Thoracic aorta (tissue), 2 donors: ENCODE measurements around the gene PIEZO2. TPM values are rescaled to one million over a fixed set of nuclear protein-coding genes. Genes with fewer than 3 reads are reported as not detected.

Experiments
- ATAC-seq: fragments of 150-250 bp; one replicate; pipeline ENCODE4 v1.8.0; 2017; ENCODE audit warnings: low read depth; ENCODE audit not compliant: insufficient number of reproducible peaks, low FRiP score
- DNase-seq: peaks from one replicate; pipeline ENCODE4 v3.0.0-alpha.2; 2020; ENCODE audit warnings: low spot score
- H3K27ac ChIP-seq, 2 donors: fragments of 200-600 bp; sonication (generic); 1 replicate in 1 of 2; 2 replicates in 1 of 2; pipeline ENCODE4 v1.5.1; 2016; ENCODE audit warnings: mild to moderate bottlenecking in 2 of 2, moderate library complexity in 2 of 2
- H3K27me3 ChIP-seq: fragments of 200-600 bp; sonication (generic); replicated peaks from 2 replicates; pipeline ENCODE4 v1.6.0; 2016; ENCODE audit warnings: mild to moderate bottlenecking; ENCODE audit not compliant: insufficient read depth
- H3K36me3 ChIP-seq: fragments of 200-600 bp; sonication (generic); one replicate; pipeline ENCODE4 v1.5.1; 2016
- H3K4me1 ChIP-seq, 2 donors: fragments of 200-600 bp; sonication (generic); 1 replicate in 1 of 2; 2 replicates in 1 of 2; pipeline versions ENCODE4 v1.5.1 to v1.6.0; 2016; ENCODE audit warnings: low read depth in 2 of 2, mild to moderate bottlenecking in 1 of 2; ENCODE audit not compliant: control insufficient read depth in 1 of 2
- H3K4me3 ChIP-seq: fragments of 200-600 bp; sonication (generic); 2 replicates; pipeline ENCODE4 v1.5.1; 2016; ENCODE audit warnings: mild to moderate bottlenecking
- H3K9me3 ChIP-seq: fragments of 200-600 bp; sonication (generic); 2 replicates; pipeline ENCODE4 v1.5.1; 2016
- CTCF ChIP-seq: fragments of 200-600 bp; sonication (generic); IDR thresholded peaks from one replicate; pipeline ENCODE4 v1.5.1; 2019; ENCODE audit warnings: antibody characterized with exemption
- total RNA-seq, 2 donors: library from RNA; depleted of rRNA; stranded (reverse); fragments of >200 nt; gene quantifications; one replicate each; pipeline versions ENCODE4 v1.1.0 to v1.2.3, GENCODE V29; 2016

The PIEZO2 gene
- total RNA-seq, 2 donors from 2014 or later = 8.3 to 10.3 TPM

DNA sequence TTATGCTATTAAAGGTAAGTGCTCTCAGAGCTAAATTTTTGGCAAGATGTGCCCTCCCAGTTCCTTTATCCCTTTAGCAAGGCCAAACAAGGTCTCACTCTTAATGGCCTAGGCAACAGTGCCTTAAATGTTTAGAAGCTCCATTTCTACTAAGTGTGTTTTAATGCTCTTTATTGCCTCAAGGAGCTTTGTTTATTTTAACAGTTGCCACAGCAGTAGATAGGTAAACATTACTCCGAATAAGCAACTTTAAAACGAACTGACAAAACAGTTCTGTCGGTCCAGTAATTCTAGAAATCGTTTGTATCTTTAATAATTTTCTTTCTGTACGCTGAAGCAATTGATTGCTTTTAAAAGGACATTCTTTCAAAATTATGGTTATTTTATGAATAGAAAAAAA is 74.5 kb downstream of the PIEZO2 start:
- ATAC-seq (no peak), DNase-seq (no peak)
- H3K4me3 ChIP-seq = no peak overlapping the region
- H3K9me3 ChIP-seq = no peaks in the 10 kb centered on the region
- no peak overlapping the region for H3K27ac ChIP-seq
- no peaks in the 10 kb centered on the region for H3K27me3 ChIP-seq
- no peaks in the 10 kb centered on the region for H3K36me3 ChIP-seq
- no peaks in the 10 kb centered on the region for H3K4me1 ChIP-seq
- TF ChIP-seq CTCF = no peak

- TF ChIP-seq CTCF = no peak
- Histone ChIP-seq H3K27me3 (no peaks in the 10 kb centered on the region), H3K9me3 (no peaks in the 10 kb centered on the region), H3K4me1 (no peaks in the 10 kb centered on the region), H3K27ac (no peak overlapping the region), H3K4me3 (no peak overlapping the region), H3K36me3 (no peaks in the 10 kb centered on the region)
- no peak for DNase-seq
- no peak for ATAC-seq
Measured at GRCh38 chr18:11073971-11074370, 75.4 kb downstream of the PIEZO2 start.

DNA sequence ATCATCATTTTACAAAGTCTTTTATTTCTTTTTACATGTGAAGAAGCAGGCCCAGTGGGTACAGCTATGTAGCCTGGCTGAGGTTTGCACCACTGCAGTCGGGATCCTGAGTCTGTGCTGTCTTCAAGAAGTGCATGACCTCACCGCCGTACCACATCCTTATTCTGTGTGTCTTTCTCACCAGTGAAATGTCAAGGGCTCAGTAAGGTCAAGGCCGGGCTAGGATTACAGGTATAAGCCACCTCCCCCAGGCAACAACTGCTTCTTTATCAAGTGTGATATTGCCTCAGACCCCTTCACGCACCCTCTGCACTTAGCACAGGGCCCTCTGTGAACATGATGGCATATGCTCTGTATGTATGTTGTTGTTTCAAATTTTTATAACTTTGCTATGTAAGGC is 76.7 kb downstream of the PIEZO2 start:
- DNase-seq (no peak), ATAC-seq (no peak)
- Histone ChIP-seq H3K4me1 (no peaks in the 10 kb centered on the region), H3K27ac (no peak overlapping the region), H3K27me3 (no peaks in the 10 kb centered on the region), H3K36me3 (no peaks in the 10 kb centered on the region), H3K4me3 (no peak overlapping the region), H3K9me3 (no peaks in the 10 kb centered on the region)
- no peak for TF ChIP-seq CTCF

DNA sequence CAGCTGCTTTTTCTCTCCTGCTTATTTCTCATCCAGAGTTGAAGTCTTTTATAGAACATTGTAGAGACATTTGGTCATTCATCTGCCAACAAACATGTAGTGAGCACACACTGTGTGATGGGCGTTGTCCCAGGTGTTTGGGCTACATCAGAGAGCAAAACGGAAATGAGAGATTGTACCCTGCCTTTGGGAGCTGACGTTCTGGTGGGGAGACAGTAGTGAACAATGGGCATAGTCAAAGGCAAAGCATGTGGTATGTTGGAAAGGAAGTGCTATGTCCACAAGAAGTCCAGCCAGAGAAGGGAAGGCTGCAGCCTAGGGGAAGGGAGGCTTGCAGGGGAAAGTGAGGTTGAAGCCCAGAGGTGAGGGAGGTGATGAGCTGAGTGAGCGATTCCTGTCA is 78.1 kb downstream of the PIEZO2 start:
- DNase-seq (no peak), ATAC-seq (no peak)
- no peaks in the 10 kb centered on the region for H3K4me1 ChIP-seq
- no peak overlapping the region for H3K4me3 ChIP-seq
- no peak overlapping the region for H3K27ac ChIP-seq
- H3K36me3 ChIP-seq = no peaks in the 10 kb centered on the region
- TF ChIP-seq CTCF = no peak
- no peaks in the 10 kb centered on the region for H3K27me3 ChIP-seq
- H3K9me3 ChIP-seq = no peaks in the 10 kb centered on the region

DNA sequence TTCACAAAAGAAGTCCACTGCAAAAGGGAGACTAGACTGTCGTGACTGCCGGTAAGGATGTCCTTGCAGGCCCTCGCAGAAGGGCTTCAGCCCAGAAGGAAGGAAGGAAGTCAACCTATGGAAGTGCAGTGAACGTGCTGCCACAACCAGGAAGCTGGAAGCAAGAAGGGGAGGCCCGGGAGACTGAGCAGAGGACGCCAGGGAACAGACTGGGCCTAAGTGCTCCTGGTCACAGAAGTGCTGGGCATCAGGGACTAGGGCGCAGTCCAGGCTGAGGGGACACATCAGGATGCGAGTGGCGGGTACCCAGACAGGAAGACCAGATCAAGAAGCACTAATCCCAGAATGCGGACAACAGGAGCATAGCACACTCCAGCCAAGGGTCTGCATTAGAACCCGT is 78.8 kb downstream of the PIEZO2 start:
- H3K9me3 ChIP-seq = no peaks in the 10 kb centered on the region
- no peaks in the 10 kb centered on the region for H3K36me3 ChIP-seq
- H3K4me3 ChIP-seq = no peak overlapping the region
- H3K4me1 ChIP-seq = no peaks in the 10 kb centered on the region
- no peak for TF ChIP-seq CTCF
- no peak for DNase-seq
- H3K27me3 ChIP-seq = no peaks in the 10 kb centered on the region
- ATAC-seq = no peak
- H3K27ac ChIP-seq = no peak overlapping the region
